Stimulated activated CD4-positive, alpha-beta T cell treated with anti-CD3 and anti-CD28 coated beads, TNF-alpha, amount 100 ng/mL, for 24 hours (primary cell): Measurements from ENCODE around the gene BLACAT1.

Source experiments
- DNase-seq, 3 experiments: peaks; one replicate each; pipeline ENCODE4 v3.0.0-alpha.2; 2020; ENCODE audit warnings: low read depth in 3 of 3

Gene BLACAT1

GRCh38 chr1:205456868-205457745 lies 1.3 kb upstream of the BLACAT1 start:
- peak in 1 of 3 experiments; percentile 13 for DNase-seq

GRCh38 chr1:205456383-205456867 lies 580 bp upstream of the BLACAT1 start:
- no peak for DNase-seq

GRCh38 chr1:205454903-205455335 lies 926 bp downstream of the BLACAT1 start:
- DNase-seq = no peak

GRCh38 chr1:205453466-205453865 lies 2.4 kb downstream of the BLACAT1 start:
- no peak for DNase-seq

GRCh38 chr1:205452933-205453332 lies 2.9 kb downstream of the BLACAT1 start:
- no peak for DNase-seq

GRCh38 chr1:205452364-205452763 lies 3.5 kb downstream of the BLACAT1 start:
- DNase-seq = no peak

GRCh38 chr1:205451759-205452164 lies 4.1 kb downstream of the BLACAT1 start:
- no peak for DNase-seq

GRCh38 chr1:205451202-205451601 lies 4.6 kb downstream of the BLACAT1 start:
- no peak for DNase-seq

- DNase-seq = no peak
Observed at GRCh38 chr1:205450448-205450847, 5.4 kb downstream of the BLACAT1 start.

- peak in 1 of 3 experiments; percentile 43 for DNase-seq
Observed at GRCh38 chr1:205449750-205450443, 5.9 kb downstream of the BLACAT1 start.

- DNase-seq = no peak
Observed at GRCh38 chr1:205449254-205449749, 6.5 kb downstream of the BLACAT1 start.

- no peak for DNase-seq
Observed at GRCh38 chr1:205448540-205449253, 7.1 kb downstream of the BLACAT1 start.

GRCh38 chr1:205447457-205448341 lies 8.1 kb downstream of the BLACAT1 start:
- no peak for DNase-seq

GRCh38 chr1:205446828-205447227 lies 9.0 kb downstream of the BLACAT1 start:
- DNase-seq = no peak

GRCh38 chr1:205445646-205445935 lies 10.3 kb downstream of the BLACAT1 start:
- DNase-seq = no peak

- no peak for DNase-seq
Observed at GRCh38 chr1:205444931-205445645, 10.8 kb downstream of the BLACAT1 start.

- DNase-seq = no peak
Observed at GRCh38 chr1:205444300-205444930, 11.4 kb downstream of the BLACAT1 start.

GRCh38 chr1:205443585-205444299 lies 12.1 kb downstream of the BLACAT1 start:
- DNase-seq = no peak

- DNase-seq = no peak
Observed at GRCh38 chr1:205442051-205442725, 13.7 kb downstream of the BLACAT1 start.
